GM12878 (cell line): Measurements from ENCODE around the gene MAB21L4.

Source experiments
- EED ChIP-seq: sonication (generic); IDR thresholded peaks from 2 replicates; pipeline ENCODE4 v1.6.1; 2016; ENCODE audit warnings: antibody characterized with exemption, low read depth
- NFXL1 ChIP-seq: fragments of 450-650 bp; IDR thresholded peaks from 2 replicates; pipeline ENCODE4 v1.6.1; 2017; ENCODE audit warnings: antibody characterized with exemption, mild to moderate bottlenecking, borderline replicate concordance
- RBBP5 ChIP-seq: fragments of 200-600 bp; sonication (generic); conservative IDR thresholded peaks from 2 replicates; pipeline ENCODE4 v1.6.1; 2016
- TF ChIP-seq, protein P1 (sequence below): IDR thresholded peaks from 2 replicates; pipeline ENCODE4 v1.6.1; 2011; ENCODE audit warnings: mild to moderate bottlenecking, low read depth, low read length, moderate library complexity; ENCODE audit not compliant: insufficient replicate concordance
- TF ChIP-seq, protein P2 (sequence below), 3 experiments: IDR thresholded peaks in 2 of 3; conservative IDR thresholded peaks in 1 of 3; 2 replicates each; pipeline ENCODE4 v1.5.1; 2011; ENCODE audit warnings: low read depth in 3 of 3, low read length in 3 of 3, mild to moderate bottlenecking in 3 of 3, control low read depth in 2 of 3, moderate library complexity in 2 of 3, inconsistent platforms in 1 of 3, mixed read lengths in 1 of 3; ENCODE audit not compliant: control insufficient read depth in 2 of 3, insufficient read depth in 1 of 3; ENCODE audit errors: extremely low read depth in 1 of 3

DNA sequence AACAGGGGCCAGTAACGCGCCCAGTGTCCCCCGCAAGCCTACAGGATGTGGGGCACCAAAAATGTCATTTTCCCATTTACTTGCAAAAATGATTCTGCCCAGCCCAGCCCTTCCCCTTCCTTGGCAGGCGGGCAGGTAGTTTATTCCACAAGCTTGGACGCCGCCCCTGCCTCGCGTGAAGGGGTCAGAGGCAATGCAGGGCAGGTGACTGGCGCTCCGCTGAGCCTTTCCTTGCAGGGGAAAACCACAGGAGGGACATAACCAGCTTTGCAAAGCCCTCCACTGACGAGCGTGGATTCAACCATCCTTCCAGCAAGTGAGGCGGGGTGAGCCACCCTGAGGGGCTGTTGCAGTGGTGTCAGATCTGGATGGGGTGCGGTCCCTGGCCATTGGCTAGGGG lies 5.3 kb downstream of the MAB21L4 start:
- TF ChIP-seq, protein P1, sequence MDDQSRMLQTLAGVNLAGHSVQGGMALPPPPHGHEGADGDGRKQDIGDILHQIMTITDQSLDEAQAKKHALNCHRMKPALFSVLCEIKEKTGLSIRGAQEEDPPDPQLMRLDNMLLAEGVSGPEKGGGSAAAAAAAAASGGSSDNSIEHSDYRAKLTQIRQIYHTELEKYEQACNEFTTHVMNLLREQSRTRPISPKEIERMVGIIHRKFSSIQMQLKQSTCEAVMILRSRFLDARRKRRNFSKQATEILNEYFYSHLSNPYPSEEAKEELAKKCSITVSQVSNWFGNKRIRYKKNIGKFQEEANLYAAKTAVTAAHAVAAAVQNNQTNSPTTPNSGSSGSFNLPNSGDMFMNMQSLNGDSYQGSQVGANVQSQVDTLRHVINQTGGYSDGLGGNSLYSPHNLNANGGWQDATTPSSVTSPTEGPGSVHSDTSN = no peak
- no peak for TF ChIP-seq RBBP5
- no peak for TF ChIP-seq EED
- no peak for TF ChIP-seq NFXL1
- TF ChIP-seq, protein P2, sequence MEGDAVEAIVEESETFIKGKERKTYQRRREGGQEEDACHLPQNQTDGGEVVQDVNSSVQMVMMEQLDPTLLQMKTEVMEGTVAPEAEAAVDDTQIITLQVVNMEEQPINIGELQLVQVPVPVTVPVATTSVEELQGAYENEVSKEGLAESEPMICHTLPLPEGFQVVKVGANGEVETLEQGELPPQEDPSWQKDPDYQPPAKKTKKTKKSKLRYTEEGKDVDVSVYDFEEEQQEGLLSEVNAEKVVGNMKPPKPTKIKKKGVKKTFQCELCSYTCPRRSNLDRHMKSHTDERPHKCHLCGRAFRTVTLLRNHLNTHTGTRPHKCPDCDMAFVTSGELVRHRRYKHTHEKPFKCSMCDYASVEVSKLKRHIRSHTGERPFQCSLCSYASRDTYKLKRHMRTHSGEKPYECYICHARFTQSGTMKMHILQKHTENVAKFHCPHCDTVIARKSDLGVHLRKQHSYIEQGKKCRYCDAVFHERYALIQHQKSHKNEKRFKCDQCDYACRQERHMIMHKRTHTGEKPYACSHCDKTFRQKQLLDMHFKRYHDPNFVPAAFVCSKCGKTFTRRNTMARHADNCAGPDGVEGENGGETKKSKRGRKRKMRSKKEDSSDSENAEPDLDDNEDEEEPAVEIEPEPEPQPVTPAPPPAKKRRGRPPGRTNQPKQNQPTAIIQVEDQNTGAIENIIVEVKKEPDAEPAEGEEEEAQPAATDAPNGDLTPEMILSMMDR (IDR thresholded peaks at IDR 0.05 in 2 of 3, conservative IDR thresholded peaks at IDR 0.05 in 1 of 3; ENCODE audit: control insufficient read depth in 2 of 3, extremely low read depth in 1 of 3, insufficient read depth in 1 of 3, low read depth in 3 of 3, low read length in 3 of 3) = no peak
